IMR-90 (cell line): Measurements from ENCODE around the gene NDUFB2. TPM values are rescaled to one million over a fixed set of nuclear protein-coding genes. Genes with fewer than 3 reads are reported as not detected.

ENCODE experiments used
- ATAC-seq: fragments of 200-7000 bp; cut with Tn5 transposase; 2 replicates; pipeline ENCODE4 v1.9.1; 2020; ENCODE audit warnings: low read depth, mild to moderate bottlenecking, moderate library complexity
- BruUV-seq: library from RNA; stranded (reverse); fragments of 400-500 nt; replicated peaks from 2 replicates; lab custom pipeline; 2021; lab: Mats Ljungman, UMichigan
- CTCF ChIA-PET: fragments of 300-600 bp; formaldehyde crosslinking; extraction: SDS; loops from one replicate; lab custom pipeline; 2021; ENCODE audit warnings: antibody characterized with exemption; lab: Yijun Ruan, JAX
- POLR2A ChIA-PET: fragments of 300-600 bp; sonication (Branson Sonifier 250); formaldehyde crosslinking; loops from one replicate; lab custom pipeline; 2022; ENCODE audit warnings: antibody characterized with exemption; ENCODE audit not compliant: unreplicated experiment; lab: Charles Lee
- DNase-seq: peaks from one replicate; pipeline ENCODE4 v3.0.0; 2013
- H2AFZ ChIP-seq: replicated peaks from 2 replicates; pipeline ENCODE3; 2013; ENCODE audit warnings: low read length, mild to moderate bottlenecking; ENCODE audit not compliant: poor library complexity
- H2AK5ac ChIP-seq: 2 replicates; pipeline ENCODE4 v1.6.1; 2013; ENCODE audit warnings: low read depth, low read length, inconsistent platforms
- H2AK9ac ChIP-seq: replicated peaks from 2 replicates; pipeline ENCODE3; 2013; ENCODE audit warnings: mild to moderate bottlenecking, low read depth, low read length, moderate library complexity; ENCODE audit not compliant: poor library complexity
- H2BK120ac ChIP-seq: 2 replicates; pipeline ENCODE4 v1.6.1; 2013; ENCODE audit warnings: low read depth, low read length, inconsistent platforms
- H2BK15ac ChIP-seq: 3 replicates; pipeline ENCODE4 v1.6.1; 2013; ENCODE audit warnings: low read depth, low read length, inconsistent platforms
- H2BK20ac ChIP-seq: 2 replicates; pipeline ENCODE4 v1.6.1; 2013; ENCODE audit warnings: low read depth, mild to moderate bottlenecking, inconsistent platforms, low read length, moderate library complexity
- H2BK5ac ChIP-seq: 2 replicates; pipeline ENCODE4 v1.6.1; 2013; ENCODE audit warnings: mild to moderate bottlenecking, low read depth, low read length, inconsistent platforms; ENCODE audit not compliant: poor library complexity, severe bottlenecking
- H3K14ac ChIP-seq: replicated peaks from 2 replicates; pipeline ENCODE4 v1.6.1; 2013; ENCODE audit warnings: low read depth, low read length, inconsistent platforms
- H3K18ac ChIP-seq: 2 replicates; pipeline ENCODE4 v1.6.1; 2013; ENCODE audit warnings: low read depth, low read length, control low read depth
- H3K23ac ChIP-seq: 2 replicates; pipeline ENCODE4 v1.6.1; 2013; ENCODE audit warnings: low read depth, low read length, inconsistent platforms
- H3K27ac ChIP-seq: 2 replicates; pipeline ENCODE4 v1.5.1; 2013; ENCODE audit warnings: mild to moderate bottlenecking, control low read depth, low read length; ENCODE audit not compliant: insufficient read depth
- H3K27me3 ChIP-seq: 2 replicates; pipeline ENCODE4 v1.6.1; 2013; ENCODE audit warnings: low read length; ENCODE audit not compliant: control insufficient read depth, insufficient read depth
- H3K36me3 ChIP-seq: 2 replicates; pipeline ENCODE4 v1.6.1; 2013; ENCODE audit warnings: low read length, mixed read lengths; ENCODE audit not compliant: control insufficient read depth, insufficient read depth
- H3K4ac ChIP-seq: 2 replicates; pipeline ENCODE4 v1.6.1; 2013; ENCODE audit warnings: low read depth, low read length, inconsistent platforms
- H3K4me1 ChIP-seq: 2 replicates; pipeline ENCODE4 v1.6.1; 2013; ENCODE audit warnings: low read length, mixed read lengths; ENCODE audit not compliant: control insufficient read depth, insufficient read depth
- H3K4me2 ChIP-seq: 2 replicates; pipeline ENCODE4 v1.6.1; 2013; ENCODE audit warnings: low read depth, mild to moderate bottlenecking, control low read depth, low read length, moderate library complexity
- H3K4me3 ChIP-seq: 2 replicates; pipeline ENCODE4 v1.5.1; 2013; ENCODE audit warnings: low read depth, mild to moderate bottlenecking, control low read depth, low read length, moderate library complexity; ENCODE audit not compliant: insufficient read depth
- H3K56ac ChIP-seq: 2 replicates; pipeline ENCODE4 v1.6.1; 2013; ENCODE audit warnings: low read length, inconsistent platforms; ENCODE audit not compliant: insufficient read depth; ENCODE audit errors: extremely low read depth
- H3K79me1 ChIP-seq, 2 experiments: 2 replicates each; pipeline ENCODE4 v1.6.1; 2013; ENCODE audit warnings: low read length in 2 of 2, inconsistent platforms in 1 of 2, low read depth in 1 of 2
- H3K9ac ChIP-seq: 2 replicates; pipeline ENCODE4 v1.6.1; 2013; ENCODE audit warnings: low read depth, low read length, control low read depth
- H3K9me1 ChIP-seq: 2 replicates; pipeline ENCODE4 v1.6.1; 2013; ENCODE audit warnings: low read length, inconsistent platforms; ENCODE audit not compliant: insufficient read depth
- H3K9me3 ChIP-seq: 2 replicates; pipeline ENCODE4 v1.6.1; 2013; ENCODE audit warnings: low read length; ENCODE audit not compliant: control insufficient read depth, insufficient read depth
- H4K20me1 ChIP-seq: 2 replicates; pipeline ENCODE4 v1.6.1; 2013; ENCODE audit warnings: low read length, inconsistent platforms; ENCODE audit not compliant: insufficient read depth
- H4K5ac ChIP-seq: 2 replicates; pipeline ENCODE4 v1.6.1; 2013; ENCODE audit warnings: mild to moderate bottlenecking, low read depth, low read length, control low read depth
- H4K8ac ChIP-seq, 2 experiments: 2 replicates each; pipeline ENCODE4 v1.6.1; 2013; ENCODE audit warnings: low read depth in 2 of 2, low read length in 2 of 2, control low read depth in 1 of 2, inconsistent platforms in 1 of 2
- H4K91ac ChIP-seq: 2 replicates; pipeline ENCODE4 v1.6.1; 2013; ENCODE audit warnings: low read depth, low read length, inconsistent platforms; ENCODE audit not compliant: insufficient read depth
- CEBPB ChIP-seq: IDR thresholded peaks from 2 replicates; pipeline ENCODE4 v1.6.1; 2012; ENCODE audit warnings: low read depth, low read length, improper control_type of control experiment
- FOS ChIP-seq: fragments of 150-350 bp; IDR thresholded peaks from 2 replicates; pipeline ENCODE4 v1.6.1; 2016; ENCODE audit warnings: low read depth, low read length
- MAZ ChIP-seq: IDR thresholded peaks from 2 replicates; pipeline ENCODE4 v1.6.1; 2012; ENCODE audit warnings: low read depth, mild to moderate bottlenecking, low read length, improper control_type of control experiment, moderate library complexity, borderline replicate concordance
- MXI1 ChIP-seq: IDR thresholded peaks from 2 replicates; pipeline ENCODE4 v1.6.1; 2012; ENCODE audit warnings: low read depth, mild to moderate bottlenecking, low read length, moderate library complexity, borderline replicate concordance
- NFE2L2 ChIP-seq: fragments of 150-350 bp; IDR thresholded peaks from 2 replicates; pipeline ENCODE4 v1.6.1; 2016; ENCODE audit warnings: low read depth, mild to moderate bottlenecking, low read length
- RAD21 ChIP-seq: IDR thresholded peaks from 2 replicates; pipeline ENCODE4 v1.6.1; 2012; ENCODE audit warnings: low read length, improper control_type of control experiment
- RCOR1 ChIP-seq: IDR thresholded peaks from 2 replicates; pipeline ENCODE4 v1.6.1; 2012; ENCODE audit warnings: mild to moderate bottlenecking, low read length, improper control_type of control experiment; ENCODE audit not compliant: insufficient replicate concordance
- WGBS, 2 experiments: methylation state at CpG; one replicate each; pipeline versions ENCODE4 v1.1.5 to v1.1.7; 2013; ENCODE audit warnings: missing lambda C conversion rate in 2 of 2; ENCODE audit not compliant: insufficient read length in 1 of 2; ENCODE audit errors: extremely low coverage in 2 of 2; 5-methylcytosine and 5-hydroxymethylcytosine counted together
- dilution Hi-C: fragments of 300-500 bp; cut with HindIII; formaldehyde crosslinking; loops from one replicate; pipeline ENCODE4 v1.14.3; 2018; ENCODE audit warnings: low sequenced_read_pairs; ENCODE audit not compliant: unreplicated experiment
- in situ Hi-C: fragments of 300-500 bp; cut with MboI; formaldehyde crosslinking; loops from 3 replicates; pipeline ENCODE4 v1.14.3; 2019; ENCODE audit warnings: low sequenced_read_pairs, inconsistent platforms, mixed read lengths
- intact Hi-C: fragments of 100-400 bp; cut with micrococcal nuclease; formaldehyde crosslinking; loops from 2 replicates; pipeline ENCODE4 v1.10.0; 2022
- polyA plus RNA-seq, 3 experiments: library from polyadenylated mRNA; depleted of rRNA; stranded (reverse); fragments of >200 nt; gene quantifications; 2 replicates each; pipeline ENCODE4 v1.2.3, GENCODE V29; 2012; ENCODE audit warnings: low replicate concordance in 1 of 3
- total RNA-seq: library from RNA; depleted of rRNA; stranded (reverse); fragments of >200 nt; gene quantifications from 2 replicates; pipeline ENCODE4 v1.2.3, GENCODE V29; 2012

NDUFB2 gene
- total and polyA plus RNA-seq, 2 of the 4 experiments (the other 2 are of a cell fraction): 81.7 to 143 TPM

- no peak overlapping the region for H2AFZ ChIP-seq
- intact Hi-C loops (no loop called here), in situ Hi-C loops (no loop called here), dilution Hi-C loops (no loop called here)
- no peaks in the 10 kb centered on the region for H3K4me1 ChIP-seq
- no peaks in the 10 kb centered on the region for H3K9me1 ChIP-seq
- no peaks in the 10 kb centered on the region for H4K20me1 ChIP-seq
- H3K79me1 ChIP-seq: 0 out of 4 replicates have a peak, but pooled peaks cover 0 to 3% of the 10 kb centered on the region in 2 experiments
- H2BK5ac ChIP-seq: no peak overlapping the region
- no peak overlapping the region for H3K4ac ChIP-seq
- H3K27ac ChIP-seq: no peak overlapping the region
- H2AK5ac ChIP-seq: no peak overlapping the region
- no peak overlapping the region for H2AK9ac ChIP-seq
- H2BK120ac ChIP-seq: no peak overlapping the region
- no peak overlapping the region for H2BK20ac ChIP-seq
- TF ChIP-seq MAZ (no peak), NFE2L2 (no peak), RAD21 (no peak), RCOR1 (no peak), FOS (no peak), CEBPB (no peak), MXI1 (no peak)
- no peak overlapping the region for H3K4me2 ChIP-seq
- H3K36me3 ChIP-seq: peaks cover 2% of the 10 kb centered on the region; the same call in 1 of the 2 replicates
- no peak overlapping the region for H3K23ac ChIP-seq
- ChIA-PET POLR2A (no interaction called here), CTCF (no interaction called here)
- DNase-seq (no peak), ATAC-seq (no peak)
- no peak overlapping the region for H3K9ac ChIP-seq
- no peak overlapping the region for H4K91ac ChIP-seq
- H3K27me3 ChIP-seq: no peaks in the 10 kb centered on the region
- H3K56ac ChIP-seq: no peak overlapping the region
- H3K18ac ChIP-seq: no peak overlapping the region
- H3K4me3 ChIP-seq: no peak overlapping the region
- no peak overlapping the region for H4K5ac ChIP-seq
- WGBS, 2 experiments: no CpG with 5 or more reads among the region's 2 CpGs
- H4K8ac ChIP-seq: no peak overlapping the region
- no peaks in the 10 kb centered on the region for H3K9me3 ChIP-seq
- no TSS peak for BruUV-seq
- no peak overlapping the region for H3K14ac ChIP-seq
- H2BK15ac ChIP-seq: no peak overlapping the region
Measured at GRCh38 chr7:140734096-140734495, 37.6 kb downstream of the NDUFB2 start.
